ENCODE results near the gene NTM. TPM values are rescaled to one million over a fixed set of nuclear protein-coding genes. Genes with fewer than 3 reads are reported as not detected.

NTM gene
- total RNA-seq, 1 donor, result 52.2 TPM

GRCh38 chr11:132006884-132007580, 636.6 kb downstream of the NTM start:
- no peak for DNase-seq (ENCODE audit: low read depth)
- no peak for TF ChIP-seq CTCF (IDR thresholded peaks at IDR 0.05; ENCODE audit: insufficient read depth, low read length)
- H3K4me3 ChIP-seq (ENCODE audit: low read depth, low read length), result no peak overlapping the region

GRCh38 chr11:132008226-132008625, 637.8 kb downstream of the NTM start:
- H3K4me3 ChIP-seq (ENCODE audit: low read depth, low read length), result no peak overlapping the region
- DNase-seq (ENCODE audit: low read depth), result no peak
- TF ChIP-seq CTCF (IDR thresholded peaks at IDR 0.05; ENCODE audit: insufficient read depth, low read length), result no peak

GRCh38 chr11:132008872-132009271, 638.5 kb downstream of the NTM start:
- no peak overlapping the region for H3K4me3 ChIP-seq (ENCODE audit: low read depth, low read length)
- no peak for TF ChIP-seq CTCF (IDR thresholded peaks at IDR 0.05; ENCODE audit: insufficient read depth, low read length)
- DNase-seq (ENCODE audit: low read depth), result no peak

GRCh38 chr11:132020001-132020400, 649.6 kb downstream of the NTM start:
- no peak overlapping the region for H3K4me3 ChIP-seq (ENCODE audit: low read depth, low read length)
- no peak for TF ChIP-seq CTCF (IDR thresholded peaks at IDR 0.05; ENCODE audit: insufficient read depth, low read length)
- DNase-seq (ENCODE audit: low read depth), result no peak

- DNase-seq (ENCODE audit: low read depth), result no peak
- H3K4me3 ChIP-seq (ENCODE audit: low read depth, low read length), result no peak overlapping the region
- no peak for TF ChIP-seq CTCF (IDR thresholded peaks at IDR 0.05; ENCODE audit: insufficient read depth, low read length)
These were observed 651.9 kb downstream of the NTM start for GRCh38 chr11:132022285-132022684.

GRCh38 chr11:132022733-132023478, 652.5 kb downstream of the NTM start:
- DNase-seq (ENCODE audit: low read depth), result peak; percentile 94
- H3K4me3 ChIP-seq (ENCODE audit: low read depth, low read length), result no peak overlapping the region
- TF ChIP-seq CTCF (IDR thresholded peaks at IDR 0.05; ENCODE audit: insufficient read depth, low read length), result no peak

Data from fibroblast of the aortic adventitia (primary cell).